Gastroesophageal sphincter (tissue), 4 donors: ENCODE data around the gene RNASE8. TPM values are rescaled to one million over a fixed set of nuclear protein-coding genes. Genes with fewer than 3 reads are reported as not detected.
A peak's percentile ranks its signal among the peaks of the same experiment; 100 is the strongest.

Source experiments
- ATAC-seq: fragments of 150-250 bp; one replicate; pipeline ENCODE4 v1.9.1; 2016; ENCODE audit warnings: mild to moderate bottlenecking, moderate library complexity
- H3K27ac ChIP-seq, 4 donors: fragments of 200-600 bp; sonication (generic) in 3 of 4; 1 replicate in 3 of 4; 2 replicates in 1 of 4; pipeline ENCODE4 v1.5.1; 2016 to 2019
- H3K27me3 ChIP-seq: fragments of 200-600 bp; sonication (generic); one replicate; pipeline ENCODE4 v1.5.1; 2019
- H3K36me3 ChIP-seq, 2 donors: fragments of 200-600 bp; sonication (generic); one replicate each; pipeline ENCODE4 v1.5.1; 2019; ENCODE audit warnings: control low read depth in 1 of 2
- H3K4me1 ChIP-seq, 3 donors: fragments of 200-600 bp; sonication (generic); 1 replicate in 2 of 3; 2 replicates in 1 of 3; pipeline ENCODE4 v1.5.1; 2016 to 2019; ENCODE audit warnings: control low read depth in 2 of 3
- H3K4me3 ChIP-seq, 2 donors: fragments of 200-600 bp; sonication (generic); one replicate each; pipeline ENCODE4 v1.5.1; 2019; ENCODE audit warnings: mild to moderate bottlenecking in 1 of 2, moderate library complexity in 1 of 2
- H3K9me3 ChIP-seq, 3 donors: fragments of 200-600 bp; sonication (generic); one replicate each; pipeline ENCODE4 v1.5.1; 2017 to 2019; ENCODE audit warnings: control low read depth in 2 of 3
- CTCF ChIP-seq, 4 experiments: fragments of 200-600 bp in 2 of 4; fragments of 450-650 bp in 2 of 4; sonication (generic) in 1 of 4; IDR thresholded peaks; one replicate each; pipeline ENCODE4 v1.5.1; 2017 to 2019; ENCODE audit warnings: antibody characterized with exemption in 4 of 4, mild to moderate bottlenecking in 2 of 4, moderate library complexity in 2 of 4
- EP300 ChIP-seq: sonication (generic); formaldehyde crosslinking; IDR thresholded peaks from one replicate; pipeline ENCODE4 v1.6.1; 2017; ENCODE audit warnings: antibody characterized with exemption, mild to moderate bottlenecking
- POLR2A ChIP-seq, 2 donors: fragments of 450-650 bp; IDR thresholded peaks; one replicate each; pipeline ENCODE4 v1.6.1; 2017; ENCODE audit warnings: antibody characterized with exemption in 2 of 2, mild to moderate bottlenecking in 2 of 2, moderate library complexity in 1 of 2
- POLR2AphosphoS5 ChIP-seq: sonication (generic); formaldehyde crosslinking; IDR thresholded peaks from one replicate; pipeline ENCODE4 v1.6.1; 2017; ENCODE audit warnings: antibody characterized with exemption
- WGBS, 2 donors: methylation state at CpG; one replicate each; pipeline ENCODE4 v1.1.5; 2018; ENCODE audit warnings: low coverage in 1 of 2; 5-methylcytosine and 5-hydroxymethylcytosine counted together
- total RNA-seq, 4 donors: library from RNA; depleted of rRNA; stranded (reverse); fragments of >200 nt; gene quantifications; one replicate each; pipeline ENCODE4 v1.1.0, GENCODE V29; 2016

RNASE8 gene
- total RNA-seq, 4 donors from 2014 or later, result not detected

- TF ChIP-seq EP300, result no peak
- TF ChIP-seq CTCF (IDR thresholded peaks at IDR 0.05), result peak in 3 of 4 experiments; percentile 69 to 95 (median 89)
- peak; percentile 73 for TF ChIP-seq POLR2AphosphoS5
- peak; percentile 69 to 72 for TF ChIP-seq POLR2A (IDR thresholded peaks at IDR 0.05)
- peak overlapping the region; percentile 47 to 77 for H3K4me3 ChIP-seq
- peaks cover 7 to 69% (median 31%) of the 10 kb centered on the region in 3 donors for H3K4me1 ChIP-seq
- H3K27ac ChIP-seq, result peak overlapping the region; percentile 79 to 99 (median 98)
- no peaks in the 10 kb centered on the region for H3K9me3 ChIP-seq
- H3K36me3 ChIP-seq, result no peaks in the 10 kb centered on the region
- 0% methylated on average over 4 of the region's 62 CpGs; no CpG with 5 or more reads in 1 of the 2 donors for WGBS, 2 donors
- ATAC-seq, result peak; percentile 96
- no peaks in the 10 kb centered on the region for H3K27me3 ChIP-seq
Measured at GRCh38 chr14:21103710-21104447, 46.3 kb downstream of the RNASE8 start.

GRCh38 chr14:21104448-21105060 is 46.9 kb downstream of the RNASE8 start:
- H3K4me1 ChIP-seq, result peaks cover 4 to 62% (median 27%) of the 10 kb centered on the region in 3 donors
- TF ChIP-seq EP300 (no peak), CTCF (IDR thresholded peaks at IDR 0.05) (peak; percentile 84 to 96 (median 94))
- peak overlapping the region; percentile 79 to 99 (median 98) for H3K27ac ChIP-seq
- no peaks in the 10 kb centered on the region for H3K9me3 ChIP-seq
- H3K4me3 ChIP-seq, result peak overlapping the region; percentile 47 to 77
- 4 to 70% methylated on average over 1 to 8 of the region's 8 CpGs for WGBS, 2 donors
- peak; percentile 71 for ATAC-seq
- no peaks in the 10 kb centered on the region for H3K36me3 ChIP-seq
- H3K27me3 ChIP-seq, result no peaks in the 10 kb centered on the region

- H3K27ac ChIP-seq, result peak overlapping the region in 3 of 4 donors; percentile 98 to 99 (median 99)
- WGBS, 2 donors, result 38 to 67% methylated on average over 2 to 3 of the region's 8 CpGs
- no peaks in the 10 kb centered on the region for H3K27me3 ChIP-seq
- TF ChIP-seq POLR2A (IDR thresholded peaks at IDR 0.05), result no peak
- TF ChIP-seq EP300, result no peak
- no peak for TF ChIP-seq CTCF (IDR thresholded peaks at IDR 0.05)
- no peak for TF ChIP-seq POLR2AphosphoS5
- H3K36me3 ChIP-seq, result no peaks in the 10 kb centered on the region
- H3K4me3 ChIP-seq, result no peak overlapping the region
- no peaks in the 10 kb centered on the region for H3K9me3 ChIP-seq
- no peak for ATAC-seq
- H3K4me1 ChIP-seq, result peaks cover 2 to 56% (median 27%) of the 10 kb centered on the region in 3 donors
Measured at GRCh38 chr14:21105095-21105494, 47.5 kb downstream of the RNASE8 start.

GRCh38 chr14:21106176-21106497 is 48.5 kb downstream of the RNASE8 start:
- Histone ChIP-seq H3K27me3 (no peaks in the 10 kb centered on the region), H3K9me3 (no peaks in the 10 kb centered on the region), H3K36me3 (no peaks in the 10 kb centered on the region), H3K27ac (peak overlapping the region in 3 of 4 donors; percentile 36 to 99 (median 54)), H3K4me3 (no peak overlapping the region), H3K4me1 (peaks cover 2 to 55% (median 27%) of the 10 kb centered on the region in 3 donors)
- TF ChIP-seq POLR2A (IDR thresholded peaks at IDR 0.05), result no peak
- no peak for TF ChIP-seq CTCF (IDR thresholded peaks at IDR 0.05)
- TF ChIP-seq POLR2AphosphoS5, result no peak
- TF ChIP-seq EP300, result no peak
- ATAC-seq, result no peak
- WGBS, 2 donors, result 46 to 67% methylated on average over 4 of the region's 4 CpGs
